ENCODE results near the gene LCE2D. TPM values are rescaled to one million over a fixed set of nuclear protein-coding genes. Genes with fewer than 3 reads are reported as not detected.
A peak's percentile ranks its signal among the peaks of the same experiment; 100 is the strongest.

The LCE2D gene
- total and polyA plus RNA-seq, 2 of the 4 experiments (the other 2 are of a cell fraction) = not detected

GRCh38 chr1:152699746-152700145 lies 36.6 kb downstream of the LCE2D start:
- Histone ChIP-seq H3K4ac (ENCODE audit: low read depth, low read length) (no peak overlapping the region), H3K4me3 (ENCODE audit: insufficient read depth, low read depth, low read length) (no peak overlapping the region), H2AK9ac (replicated peaks; ENCODE audit: low read depth, low read length, poor library complexity) (no peak overlapping the region), H3K27me3 (ENCODE audit: control insufficient read depth, insufficient read depth, low read length) (no peaks in the 10 kb centered on the region), H3K4me1 (ENCODE audit: control insufficient read depth, insufficient read depth, low read length) (no peaks in the 10 kb centered on the region; the same call in 1 of the 2 replicates), H2AK5ac (ENCODE audit: low read depth, low read length) (no peak overlapping the region), H3K18ac (ENCODE audit: low read depth, low read length) (no peak overlapping the region), H3K79me1 (ENCODE audit: low read depth in 1 of 2, low read length in 2 of 2) (no peaks in the 10 kb centered on the region), H3K9me1 (ENCODE audit: insufficient read depth, low read length) (no peaks in the 10 kb centered on the region), H4K8ac (ENCODE audit: low read depth in 2 of 2, low read length in 2 of 2) (no peak overlapping the region), H4K5ac (ENCODE audit: low read depth, low read length) (no peak overlapping the region), H3K9ac (ENCODE audit: low read depth, low read length) (no peak overlapping the region), H2BK120ac (ENCODE audit: low read depth, low read length) (no peak overlapping the region), H2BK15ac (ENCODE audit: low read depth, low read length) (no peak overlapping the region), H3K14ac (replicated peaks; ENCODE audit: low read depth, low read length) (no peak overlapping the region), H2BK20ac (ENCODE audit: low read depth, low read length) (no peak overlapping the region), H3K56ac (ENCODE audit: extremely low read depth, insufficient read depth, low read length) (no peak overlapping the region), H2BK5ac (ENCODE audit: low read depth, low read length, poor library complexity, severe bottlenecking) (no peak overlapping the region), H3K23ac (ENCODE audit: low read depth, low read length) (no peak overlapping the region), H3K9me3 (ENCODE audit: control insufficient read depth, insufficient read depth, low read length) (no peaks in the 10 kb centered on the region), H2AFZ (replicated peaks; ENCODE audit: low read length, poor library complexity) (peak overlapping the region; percentile 32), H3K36me3 (ENCODE audit: control insufficient read depth, insufficient read depth, low read length) (no peaks in the 10 kb centered on the region), H3K4me2 (ENCODE audit: low read depth, low read length) (no peak overlapping the region; the same call in 1 of the 2 replicates), H4K91ac (ENCODE audit: insufficient read depth, low read depth, low read length) (no peak overlapping the region), H4K20me1 (ENCODE audit: insufficient read depth, low read length) (no peaks in the 10 kb centered on the region), H3K27ac (ENCODE audit: insufficient read depth, low read length) (no peak overlapping the region)
- dilution Hi-C loops (cut with HindIII; ENCODE audit: low sequenced_read_pairs, unreplicated experiment) = no loop called here
- no peak for ATAC-seq (ENCODE audit: low read depth)
- WGBS, 2 experiments (ENCODE audit: extremely low coverage in 2 of 2, insufficient read length in 1 of 2) = no CpG with 5 or more reads among the region's 4 CpGs
- no TSS peak for BruUV-seq (replicated peaks)
- intact Hi-C loops (cut with micrococcal nuclease) = no loop called here
- ChIA-PET POLR2A (ENCODE audit: unreplicated experiment) (no interaction called here), CTCF (no interaction called here)
- DNase-seq = no peak
- no peak for TF ChIP-seq RAD21 (IDR thresholded peaks at IDR 0.05; ENCODE audit: low read length)
- TF ChIP-seq RFX5 (IDR thresholded peaks at IDR 0.05; ENCODE audit: low read depth, low read length) = no peak
- no peak for TF ChIP-seq CTCF (conservative IDR thresholded peaks at IDR 0.05; ENCODE audit: low read depth, low read length)
- TF ChIP-seq SMC3 (IDR thresholded peaks at IDR 0.05; ENCODE audit: low read depth, low read length) = no peak
- TF ChIP-seq BHLHE40 (IDR thresholded peaks at IDR 0.05; ENCODE audit: low read depth, low read length) = no peak
- no peak for TF ChIP-seq ELK1 (IDR thresholded peaks at IDR 0.05; ENCODE audit: borderline replicate concordance, low read depth, low read length)
- TF ChIP-seq NFE2L2 (IDR thresholded peaks at IDR 0.05; ENCODE audit: low read depth, low read length) = no peak
- TF ChIP-seq MAFK (IDR thresholded peaks at IDR 0.05; ENCODE audit: low read depth, low read length) = no peak
- no peak for TF ChIP-seq RCOR1 (IDR thresholded peaks at IDR 0.05; ENCODE audit: insufficient replicate concordance, low read length)
- no peak for TF ChIP-seq CEBPB (IDR thresholded peaks at IDR 0.05; ENCODE audit: low read depth, low read length)
- no peak for TF ChIP-seq CHD1 (IDR thresholded peaks at IDR 0.05; ENCODE audit: low read depth, low read length)
- TF ChIP-seq MXI1 (IDR thresholded peaks at IDR 0.05; ENCODE audit: borderline replicate concordance, low read depth, low read length) = no peak
- TF ChIP-seq FOS (IDR thresholded peaks at IDR 0.05; ENCODE audit: low read depth, low read length) = no peak
- no peak for TF ChIP-seq MAZ (IDR thresholded peaks at IDR 0.05; ENCODE audit: borderline replicate concordance, low read depth, low read length)
- TF ChIP-seq POLR2A (IDR thresholded peaks at IDR 0.05; ENCODE audit: low read depth, low read length) = no peak
- TF ChIP-seq USF2 (IDR thresholded peaks at IDR 0.05; ENCODE audit: low read depth, low read length) = no peak
- in situ Hi-C loops (cut with MboI; ENCODE audit: low sequenced_read_pairs) = no loop called here
